GM19238 (cell line): ENCODE measurements around the gene TSPAN15.
"Not testable (repeated sequence)": the region's sequence is repeated elsewhere in the genome, so short reads cannot be mapped to it uniquely, and the experiment has no call there.

Source experiments
- DNase-seq: peaks from one replicate; pipeline ENCODE4 v3.0.0; 2011; ENCODE audit warnings: low spot score; ENCODE audit not compliant: insufficient read length

Gene TSPAN15

GRCh38 chr10:69484736-69485135, 33.5 kb downstream of the TSPAN15 start:
- DNase-seq = no peak

DNA sequence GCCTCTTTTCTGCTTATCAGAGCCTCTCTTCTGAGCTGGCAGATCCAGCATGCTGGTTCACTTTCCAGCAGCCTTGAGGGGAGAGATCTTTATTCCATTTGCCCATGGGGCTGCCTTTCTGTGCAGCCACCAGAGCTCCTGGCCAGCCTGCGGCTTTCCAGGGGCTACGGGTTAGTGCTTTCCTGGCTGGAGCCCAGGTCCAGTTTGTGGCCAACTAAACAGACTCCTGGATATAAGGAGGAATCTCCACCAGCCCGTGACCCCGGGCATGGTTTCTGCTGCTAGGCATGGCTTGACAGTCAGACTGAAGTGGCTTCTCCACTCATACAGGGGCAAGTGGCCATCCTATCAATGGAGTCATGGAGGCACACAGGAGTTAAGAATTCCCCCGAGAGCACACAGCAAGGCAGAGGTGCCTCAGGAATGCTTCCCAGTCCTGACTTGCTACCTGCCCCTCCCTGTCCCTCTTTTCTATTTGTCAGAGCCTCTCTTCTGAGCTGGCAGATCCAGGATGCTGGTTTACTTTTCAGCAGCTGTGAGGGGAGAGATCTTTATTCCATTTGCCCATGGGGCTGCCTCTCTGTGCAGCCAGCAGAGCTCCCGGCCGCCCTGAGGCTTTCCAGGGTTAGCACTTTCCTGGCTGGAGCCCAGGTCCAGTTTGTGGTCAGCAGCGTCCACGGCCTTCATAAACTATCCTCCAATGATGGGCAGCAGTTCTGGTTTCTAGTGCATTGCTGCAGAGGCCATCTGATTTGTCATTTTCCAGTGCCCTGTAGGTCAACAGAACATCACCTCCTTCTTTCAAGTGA, 35.9 kb downstream of the TSPAN15 start:
- no peak for DNase-seq

DNA sequence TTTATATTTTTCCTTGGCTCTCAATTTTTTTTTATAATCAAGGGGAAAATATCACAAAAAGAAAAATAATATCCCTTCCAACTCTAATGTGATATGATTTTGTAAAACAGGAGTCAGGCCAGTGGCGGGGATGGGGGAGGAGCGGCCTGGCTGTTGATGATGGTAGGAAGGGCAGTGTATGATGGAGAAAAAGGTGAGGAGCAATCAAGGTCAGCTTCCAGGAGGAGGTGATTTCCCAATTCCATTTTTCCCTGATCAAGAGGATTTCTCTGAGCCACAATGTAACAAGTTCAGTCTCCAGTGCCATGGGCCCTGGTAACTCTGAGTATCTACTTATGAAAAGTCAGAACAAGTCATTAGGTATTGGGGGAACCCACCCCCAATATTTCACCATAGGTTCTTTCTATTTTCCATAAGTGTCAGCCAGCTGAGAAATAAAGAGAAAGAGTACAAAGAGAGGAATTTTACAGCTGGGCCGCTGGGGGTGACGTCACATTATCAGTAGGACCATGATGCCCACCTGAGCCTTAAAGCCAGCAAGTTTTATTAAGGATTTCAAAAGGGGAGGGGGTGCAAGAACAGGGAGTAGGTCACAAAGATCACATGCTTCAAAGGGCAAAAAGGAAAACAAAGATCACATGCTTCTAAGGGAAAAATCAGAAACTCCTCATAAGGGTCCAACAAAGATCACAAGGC, 37.0 kb downstream of the TSPAN15 start:
- not testable (repeated sequence) for DNase-seq

DNA sequence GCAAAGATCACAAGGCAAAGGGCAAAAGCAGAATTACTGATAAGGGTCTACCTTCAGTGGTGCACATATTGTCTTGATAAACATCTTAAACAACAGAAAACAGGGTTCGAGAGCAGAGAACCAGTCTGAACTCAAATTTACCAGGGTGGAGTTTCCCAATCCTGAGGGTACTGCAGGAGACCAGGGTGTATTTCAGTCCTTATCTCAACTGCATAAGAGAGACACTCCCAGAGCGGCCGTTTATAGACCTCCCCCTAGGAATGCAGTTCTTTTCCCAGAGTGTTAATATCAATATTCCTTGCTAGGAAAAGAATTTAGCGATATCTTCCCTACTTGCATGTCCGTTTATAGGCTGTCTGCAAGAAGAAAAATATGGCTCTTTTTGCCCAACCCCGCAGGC, 37.6 kb downstream of the TSPAN15 start:
- DNase-seq = not testable (repeated sequence)

- no peak for DNase-seq
Measured at GRCh38 chr10:69489506-69490090, 38.3 kb downstream of the TSPAN15 start.

DNA sequence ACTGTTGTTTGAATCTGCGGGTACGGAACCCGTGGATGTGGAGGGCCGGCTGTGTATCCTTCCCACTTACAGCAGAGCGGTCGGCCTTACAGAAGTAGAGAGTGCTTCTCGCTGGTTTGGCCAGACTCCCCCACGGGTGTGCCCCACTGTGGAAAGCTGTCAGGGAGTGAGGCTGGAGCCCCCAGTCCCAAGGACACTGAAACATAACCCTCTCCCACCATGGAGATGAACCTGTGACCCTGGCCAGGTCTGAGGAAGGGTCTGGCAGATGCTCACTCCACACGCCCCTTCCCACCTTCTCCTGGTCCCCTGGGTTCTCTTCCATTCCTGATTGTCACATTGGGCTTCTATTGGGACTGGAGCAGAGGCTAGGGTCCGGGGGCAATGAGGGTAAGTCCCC, 39.6 kb downstream of the TSPAN15 start:
- no peak for DNase-seq

- DNase-seq = no peak
Measured at GRCh38 chr10:69491611-69492010, 40.3 kb downstream of the TSPAN15 start.

DNA sequence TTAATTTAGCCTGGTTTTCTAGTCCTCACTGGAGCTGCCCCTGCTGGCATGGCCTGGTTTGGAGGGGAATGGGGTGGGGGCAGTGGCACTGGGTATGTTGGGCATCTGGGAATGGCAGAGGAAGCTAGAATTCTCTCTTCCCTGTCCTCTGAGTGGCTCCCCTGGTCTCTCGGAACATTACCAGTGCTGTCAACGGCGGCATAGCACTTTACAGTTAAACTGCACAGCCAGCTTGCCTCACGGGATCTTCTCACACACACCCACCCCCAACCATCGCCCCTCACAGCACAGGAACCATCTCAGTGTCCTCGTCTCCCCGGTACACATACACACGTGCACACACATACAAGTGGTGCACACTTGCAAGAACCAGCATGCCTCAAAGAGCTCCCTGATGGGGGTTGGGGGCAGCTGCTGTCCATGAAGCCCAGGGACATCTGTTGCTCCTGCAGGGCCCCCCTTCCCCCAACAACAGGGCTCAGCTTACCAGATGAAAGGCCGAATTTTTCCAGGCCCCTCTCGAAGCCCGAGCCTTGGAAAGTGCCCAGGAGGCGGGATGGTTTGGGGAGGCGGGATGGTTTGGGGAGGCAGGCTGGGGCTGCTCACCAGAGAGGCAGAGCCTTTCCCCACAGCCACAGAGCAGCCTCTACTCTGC, 41.0 kb downstream of the TSPAN15 start:
- no peak for DNase-seq

DNA sequence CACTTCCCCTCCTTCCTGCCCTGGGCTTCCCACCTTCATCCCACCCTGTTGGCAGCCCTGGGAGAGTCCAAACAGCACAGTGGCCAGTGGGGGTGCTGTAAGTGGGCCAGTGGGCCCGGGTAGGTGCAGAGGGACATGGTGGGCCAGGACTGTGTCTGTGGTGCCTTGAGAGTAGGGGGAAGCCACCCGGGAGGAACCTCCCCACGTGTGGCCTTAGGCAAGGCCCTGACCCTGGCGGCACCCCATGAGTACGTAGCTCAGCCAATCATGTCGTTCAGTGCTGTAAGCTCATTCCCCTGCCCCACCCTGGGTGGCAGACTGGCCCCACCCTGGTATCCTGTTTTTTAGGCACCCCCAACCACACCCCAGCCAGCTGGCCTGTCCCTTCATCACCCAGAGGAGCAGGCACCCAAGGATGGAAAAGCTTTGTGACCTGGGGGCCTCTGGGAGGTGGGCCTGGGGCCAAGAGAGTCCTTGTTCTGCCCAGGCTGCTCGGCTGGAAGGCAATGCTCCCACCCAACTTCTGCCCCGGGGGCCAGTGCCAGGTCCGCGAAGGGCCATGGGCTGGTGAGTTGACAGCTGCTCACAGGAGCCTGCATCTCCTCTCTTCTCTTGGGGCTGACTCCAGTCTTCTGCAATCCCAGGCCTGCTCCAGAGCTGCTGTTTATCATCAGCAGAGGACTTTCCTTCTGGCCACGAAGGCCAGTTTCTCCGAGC, 41.6 kb downstream of the TSPAN15 start:
- DNase-seq = no peak

- no peak for DNase-seq
Measured at GRCh38 chr10:69494626-69495558, 43.6 kb downstream of the TSPAN15 start.

DNA sequence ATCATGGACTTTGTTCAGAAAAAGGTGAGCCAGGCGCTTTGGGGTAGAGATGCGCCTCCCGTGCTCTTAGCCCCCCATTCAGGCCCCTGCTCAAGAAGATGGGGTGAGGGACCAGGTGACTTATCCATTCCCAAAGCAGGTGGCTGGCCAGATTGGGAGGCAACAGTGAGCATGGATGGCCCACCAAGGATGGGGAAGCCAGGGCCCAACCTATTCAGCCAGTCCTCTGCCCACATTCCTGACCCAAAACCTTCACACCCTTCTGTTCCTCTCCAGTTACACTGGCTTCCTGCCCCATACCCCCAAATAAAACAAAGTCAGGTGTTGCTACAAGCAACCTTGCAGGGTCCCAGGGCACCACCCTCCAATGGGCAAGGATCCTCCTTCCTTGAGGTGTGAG, 44.4 kb downstream of the TSPAN15 start:
- DNase-seq = no peak

DNA sequence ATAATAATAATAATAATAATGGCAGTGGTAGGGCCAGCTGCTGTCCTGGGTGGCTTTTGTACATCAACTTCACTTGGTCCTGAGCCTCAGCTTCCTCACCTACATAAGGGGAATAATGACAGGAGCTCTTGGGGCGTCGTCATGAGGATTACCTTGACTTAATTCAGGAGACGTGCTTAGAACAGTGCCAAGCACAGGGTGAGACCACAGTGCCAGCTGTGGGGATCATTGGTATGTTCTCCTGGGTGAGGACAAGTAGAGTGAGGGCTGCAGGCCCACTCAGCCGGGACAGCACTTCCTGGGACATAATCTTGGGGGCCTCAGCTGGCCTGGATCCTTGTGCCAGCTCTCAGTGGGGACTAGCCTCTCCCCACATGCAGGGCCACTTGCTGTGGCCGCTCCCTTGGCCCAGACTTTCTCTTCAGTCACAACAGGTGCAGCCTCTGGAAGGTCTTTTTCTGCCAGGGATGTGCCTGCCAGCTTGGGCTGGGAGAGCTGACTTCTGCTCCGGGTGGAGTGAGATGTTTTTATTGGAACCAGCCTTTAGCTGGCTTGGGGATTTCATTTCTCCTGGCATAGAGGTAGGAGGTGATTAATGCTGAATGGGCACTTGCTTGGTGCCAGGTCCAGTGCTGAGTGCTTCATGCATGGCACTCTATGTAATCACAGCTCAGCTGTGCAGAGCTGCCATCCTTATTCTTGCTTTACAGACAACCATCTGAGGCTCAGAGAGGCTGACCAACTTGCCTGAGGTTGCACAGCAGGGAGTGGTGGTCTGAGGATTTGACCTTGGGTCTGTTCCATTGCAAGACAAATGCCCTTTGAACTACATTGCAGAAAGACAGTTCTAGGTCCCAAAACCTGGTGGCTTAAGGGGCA, 45.3 kb downstream of the TSPAN15 start:
- DNase-seq = no peak

DNA sequence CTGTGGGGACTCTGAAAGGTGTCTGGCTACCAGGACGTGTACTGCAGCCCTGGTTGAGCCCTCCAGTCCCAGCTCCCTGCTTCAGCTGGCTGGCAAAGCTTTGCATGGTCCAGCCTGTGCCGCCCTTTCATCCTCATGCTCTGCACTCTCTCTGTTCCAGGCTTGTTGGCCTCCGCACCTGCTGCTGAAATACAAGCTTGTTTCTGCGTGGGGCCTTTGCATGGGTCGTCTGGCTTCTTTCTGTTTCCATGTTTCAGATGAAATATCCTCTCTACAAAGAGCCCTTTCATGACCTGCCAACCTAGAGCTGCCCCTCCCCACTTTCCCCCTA, 45.9 kb downstream of the TSPAN15 start:
- DNase-seq = no peak

DNA sequence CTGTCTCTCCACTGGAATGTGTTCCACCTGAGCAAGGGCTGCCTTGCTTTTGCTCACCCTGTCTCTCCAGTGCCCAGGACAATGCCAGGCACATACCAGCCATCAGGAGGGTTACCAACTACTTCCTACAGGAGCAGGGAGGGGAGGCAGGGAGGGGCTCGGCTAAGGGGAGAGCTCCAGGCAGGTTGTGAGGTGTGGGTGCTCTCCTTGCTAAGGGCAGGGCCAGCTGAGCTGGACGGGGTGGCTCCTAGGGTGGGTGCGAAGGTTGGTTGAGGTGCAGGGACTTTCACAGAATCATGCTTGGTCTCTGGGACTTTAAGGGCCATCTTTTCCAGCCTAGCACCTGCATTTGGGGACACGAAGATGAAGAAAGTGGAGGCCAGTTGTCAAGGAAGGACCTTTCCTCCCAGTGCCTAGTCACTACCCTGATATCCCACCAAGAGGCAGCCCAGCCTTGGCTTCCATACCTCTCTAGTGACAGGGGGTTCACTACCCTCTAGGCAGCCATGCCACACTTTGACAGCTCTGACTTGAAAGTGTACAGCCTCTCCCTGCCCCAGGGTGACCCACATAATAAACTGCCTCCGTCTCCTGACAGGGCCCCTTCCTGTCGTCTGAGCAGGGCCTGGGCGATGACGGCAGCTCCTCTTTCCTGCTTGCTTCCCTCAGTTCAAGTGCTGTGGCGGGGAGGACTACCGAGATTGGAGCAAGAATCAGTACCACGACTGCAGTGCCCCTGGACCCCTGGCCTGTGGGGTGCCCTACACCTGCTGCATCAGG, 46.5 kb downstream of the TSPAN15 start:
- no peak for DNase-seq

DNA sequence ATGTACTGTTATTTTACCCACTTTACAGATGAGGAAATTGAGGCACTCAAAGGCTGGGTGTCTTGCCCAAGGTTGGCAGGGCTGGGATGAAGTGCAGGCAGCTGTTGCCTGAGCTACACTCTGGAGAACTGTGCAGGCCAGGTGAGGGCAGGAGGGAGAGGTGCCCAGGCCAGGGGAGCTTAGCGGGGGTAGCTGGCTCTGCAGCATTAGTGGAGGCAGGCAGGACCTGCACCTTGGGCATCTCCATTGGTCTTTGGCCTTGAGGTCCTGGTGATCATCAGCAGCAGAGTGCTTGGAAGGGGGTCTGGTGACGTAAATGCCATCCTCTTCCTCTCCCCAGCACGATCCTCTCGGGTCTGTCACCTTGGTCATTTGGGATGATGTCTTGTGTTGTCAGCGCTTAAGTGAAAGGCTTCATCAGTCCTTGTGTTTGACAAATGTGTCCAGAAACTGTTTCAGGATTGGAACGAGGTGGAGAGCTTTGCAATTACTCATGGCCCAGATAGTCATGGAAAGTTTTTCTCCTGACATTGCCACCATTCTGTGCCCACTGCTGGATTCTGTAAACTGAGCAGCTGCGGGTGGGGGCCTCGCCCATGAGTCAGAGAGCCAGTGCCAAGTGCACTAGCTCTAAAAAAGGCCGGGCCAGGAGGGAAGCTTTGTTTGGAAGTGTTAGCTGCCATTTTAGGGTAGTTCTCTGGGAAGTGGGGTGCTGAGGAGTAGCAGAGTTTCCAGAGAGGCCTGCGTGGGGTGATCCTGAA, 47.6 kb downstream of the TSPAN15 start:
- no peak for DNase-seq

DNA sequence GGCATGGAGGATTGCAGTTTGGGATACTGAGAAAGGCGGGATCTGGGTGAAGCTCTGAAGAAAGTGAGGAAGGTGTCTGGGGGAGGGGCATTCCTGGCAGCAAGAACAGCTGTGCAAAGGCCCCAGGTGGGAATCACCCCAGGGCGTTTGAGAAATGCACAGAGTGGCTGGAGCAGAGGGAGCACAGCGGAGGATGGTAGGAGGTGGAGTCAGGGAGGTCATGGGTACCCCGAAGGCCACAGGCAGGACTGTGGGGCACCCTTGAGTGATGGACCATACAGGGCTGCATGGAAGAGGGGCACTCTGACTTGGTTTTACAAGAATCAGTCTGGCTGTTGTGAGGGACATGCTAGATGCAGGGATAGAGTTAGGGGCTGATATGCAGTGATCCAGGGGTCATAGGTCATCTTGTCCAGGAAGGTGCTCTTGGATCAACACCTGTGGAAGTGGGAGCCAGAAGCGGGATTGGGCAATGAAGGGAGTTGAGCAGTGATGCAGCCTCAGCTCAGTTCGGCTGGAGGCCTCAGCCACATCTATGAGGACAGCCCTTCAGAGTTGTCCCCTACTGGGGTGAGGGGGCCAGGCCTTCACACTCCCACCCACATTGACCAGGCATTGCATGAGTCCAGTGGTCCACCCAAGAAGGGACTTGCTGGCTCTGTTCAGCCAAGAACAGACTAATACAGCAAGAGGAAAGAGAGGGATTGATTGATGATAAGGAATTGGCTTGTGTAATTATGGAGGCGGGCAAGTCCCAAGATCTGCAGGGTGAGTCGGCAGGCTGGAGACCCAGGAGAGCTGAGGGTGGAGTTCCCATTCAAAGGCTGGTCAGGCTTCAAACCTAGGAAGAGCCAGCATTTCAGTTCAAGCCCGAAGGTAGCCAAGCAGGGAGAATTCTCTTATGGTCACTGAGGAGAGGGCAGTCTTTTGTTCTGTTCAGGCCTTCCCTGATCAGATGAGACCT, 48.7 kb downstream of the TSPAN15 start:
- DNase-seq = no peak
